B cell (primary cell): Measurements from ENCODE around the gene ARHGAP29.

Source experiments
- CTCF ChIP-seq: fragments of 200-600 bp; IDR thresholded peaks from one replicate; pipeline ENCODE4 v1.8.0; 2022; ENCODE audit warnings: antibody characterized with exemption, mild to moderate bottlenecking
- EZH2 ChIP-seq: IDR thresholded peaks from 2 replicates; pipeline ENCODE4 v1.6.1; 2012; ENCODE audit warnings: borderline replicate concordance, low read depth, mild to moderate bottlenecking, moderate library complexity, low read length; ENCODE audit not compliant: insufficient read depth, poor library complexity, severe bottlenecking

GRCh38 chr1:94246692-94247137 lies 9.3 kb upstream of the ARHGAP29 start:
- TF ChIP-seq CTCF (no peak), EZH2 (peak; percentile 16)
